ENCODE data around the gene ART1. TPM values are rescaled to one million over a fixed set of nuclear protein-coding genes. Genes with fewer than 3 reads are reported as not detected.

ART1 gene
- total and polyA plus RNA-seq, 4 donors = not detected

DNA sequence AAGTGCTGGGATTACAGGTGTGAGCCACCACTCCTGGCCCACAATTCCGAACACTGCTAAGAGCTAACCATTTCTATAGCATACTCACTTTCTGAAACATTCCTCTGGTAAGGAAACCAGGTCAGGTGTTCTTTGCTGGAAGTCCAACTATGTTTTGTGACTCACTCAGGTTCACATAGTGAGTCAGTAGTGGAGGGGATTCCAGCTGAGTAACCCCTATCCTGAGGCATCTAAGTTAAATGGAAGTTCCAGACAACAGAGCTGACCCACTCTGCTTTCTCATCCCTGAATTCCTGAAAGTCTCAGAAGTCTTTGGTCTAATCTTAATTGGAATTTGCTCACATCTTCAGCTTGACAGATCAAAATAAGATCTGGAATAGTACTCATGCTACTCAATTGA is 29.3 kb downstream of the ART1 start:
- Histone ChIP-seq H3K9ac (ENCODE audit: low read depth in 1 of 2, low read length in 2 of 2) (no peak overlapping the region), H3K27ac (ENCODE audit: low read depth in 1 of 2, low read length in 2 of 2) (no peak overlapping the region), H3K9me3 (ENCODE audit: control insufficient read depth in 4 of 4, low read length in 3 of 4) (no peaks in the 10 kb centered on the region), H3K4me3 (ENCODE audit: low read depth in 1 of 3, low read length in 3 of 3) (no peak overlapping the region), H3K4me1 (ENCODE audit: control insufficient read depth in 4 of 4, insufficient read depth in 4 of 4, low read length in 3 of 4) (no peaks in the 10 kb centered on the region), H3K27me3 (ENCODE audit: control insufficient read depth in 4 of 4, insufficient read depth in 4 of 4, low read length in 3 of 4) (no peaks in the 10 kb centered on the region), H3K36me3 (ENCODE audit: control insufficient read depth in 4 of 4, insufficient read depth in 3 of 4, low read depth in 1 of 4, low read length in 3 of 4) (peaks cover 8 to 79% (median 63%) of the 10 kb centered on the region in 4 donors)
- WGBS = 100% methylated on average over 1 of the region's 1 CpG
- no peak for DNase-seq (ENCODE audit: low spot score)
- TF ChIP-seq NR2F2 (IDR thresholded peaks at IDR 0.05) (no peak), HNF4G (IDR thresholded peaks at IDR 0.05) (no peak), EGR1 (IDR thresholded peaks at IDR 0.05; ENCODE audit: low read depth in 2 of 2) (no peak), YY1 (IDR thresholded peaks at IDR 0.05) (no peak), RAD21 (IDR thresholded peaks at IDR 0.05) (no peak), SP1 (IDR thresholded peaks at IDR 0.05) (no peak), JUND (IDR thresholded peaks at IDR 0.05) (no peak), RXRA (IDR thresholded peaks at IDR 0.05) (no peak), TAF1 (conservative IDR thresholded peaks at IDR 0.05) (no peak), FOXA2 (IDR thresholded peaks at IDR 0.05) (no peak), GABPA (IDR thresholded peaks at IDR 0.05 in 1 of 2, conservative IDR thresholded peaks at IDR 0.05 in 1 of 2) (no peak), HNF4A (conservative IDR thresholded peaks at IDR 0.05) (no peak), FOXA1 (IDR thresholded peaks at IDR 0.05) (no peak)
- TF ChIP-seq, protein P1, sequence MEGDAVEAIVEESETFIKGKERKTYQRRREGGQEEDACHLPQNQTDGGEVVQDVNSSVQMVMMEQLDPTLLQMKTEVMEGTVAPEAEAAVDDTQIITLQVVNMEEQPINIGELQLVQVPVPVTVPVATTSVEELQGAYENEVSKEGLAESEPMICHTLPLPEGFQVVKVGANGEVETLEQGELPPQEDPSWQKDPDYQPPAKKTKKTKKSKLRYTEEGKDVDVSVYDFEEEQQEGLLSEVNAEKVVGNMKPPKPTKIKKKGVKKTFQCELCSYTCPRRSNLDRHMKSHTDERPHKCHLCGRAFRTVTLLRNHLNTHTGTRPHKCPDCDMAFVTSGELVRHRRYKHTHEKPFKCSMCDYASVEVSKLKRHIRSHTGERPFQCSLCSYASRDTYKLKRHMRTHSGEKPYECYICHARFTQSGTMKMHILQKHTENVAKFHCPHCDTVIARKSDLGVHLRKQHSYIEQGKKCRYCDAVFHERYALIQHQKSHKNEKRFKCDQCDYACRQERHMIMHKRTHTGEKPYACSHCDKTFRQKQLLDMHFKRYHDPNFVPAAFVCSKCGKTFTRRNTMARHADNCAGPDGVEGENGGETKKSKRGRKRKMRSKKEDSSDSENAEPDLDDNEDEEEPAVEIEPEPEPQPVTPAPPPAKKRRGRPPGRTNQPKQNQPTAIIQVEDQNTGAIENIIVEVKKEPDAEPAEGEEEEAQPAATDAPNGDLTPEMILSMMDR (IDR thresholded peaks at IDR 0.05; ENCODE audit: low read depth, low read length, missing input control) = no peak
- TF ChIP-seq, protein P2, sequence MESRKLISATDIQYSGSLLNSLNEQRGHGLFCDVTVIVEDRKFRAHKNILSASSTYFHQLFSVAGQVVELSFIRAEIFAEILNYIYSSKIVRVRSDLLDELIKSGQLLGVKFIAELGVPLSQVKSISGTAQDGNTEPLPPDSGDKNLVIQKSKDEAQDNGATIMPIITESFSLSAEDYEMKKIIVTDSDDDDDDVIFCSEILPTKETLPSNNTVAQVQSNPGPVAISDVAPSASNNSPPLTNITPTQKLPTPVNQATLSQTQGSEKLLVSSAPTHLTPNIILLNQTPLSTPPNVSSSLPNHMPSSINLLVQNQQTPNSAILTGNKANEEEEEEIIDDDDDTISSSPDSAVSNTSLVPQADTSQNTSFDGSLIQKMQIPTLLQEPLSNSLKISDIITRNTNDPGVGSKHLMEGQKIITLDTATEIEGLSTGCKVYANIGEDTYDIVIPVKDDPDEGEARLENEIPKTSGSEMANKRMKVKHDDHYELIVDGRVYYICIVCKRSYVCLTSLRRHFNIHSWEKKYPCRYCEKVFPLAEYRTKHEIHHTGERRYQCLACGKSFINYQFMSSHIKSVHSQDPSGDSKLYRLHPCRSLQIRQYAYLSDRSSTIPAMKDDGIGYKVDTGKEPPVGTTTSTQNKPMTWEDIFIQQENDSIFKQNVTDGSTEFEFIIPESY (IDR thresholded peaks at IDR 0.05) = no peak
- TF ChIP-seq, protein P3, sequence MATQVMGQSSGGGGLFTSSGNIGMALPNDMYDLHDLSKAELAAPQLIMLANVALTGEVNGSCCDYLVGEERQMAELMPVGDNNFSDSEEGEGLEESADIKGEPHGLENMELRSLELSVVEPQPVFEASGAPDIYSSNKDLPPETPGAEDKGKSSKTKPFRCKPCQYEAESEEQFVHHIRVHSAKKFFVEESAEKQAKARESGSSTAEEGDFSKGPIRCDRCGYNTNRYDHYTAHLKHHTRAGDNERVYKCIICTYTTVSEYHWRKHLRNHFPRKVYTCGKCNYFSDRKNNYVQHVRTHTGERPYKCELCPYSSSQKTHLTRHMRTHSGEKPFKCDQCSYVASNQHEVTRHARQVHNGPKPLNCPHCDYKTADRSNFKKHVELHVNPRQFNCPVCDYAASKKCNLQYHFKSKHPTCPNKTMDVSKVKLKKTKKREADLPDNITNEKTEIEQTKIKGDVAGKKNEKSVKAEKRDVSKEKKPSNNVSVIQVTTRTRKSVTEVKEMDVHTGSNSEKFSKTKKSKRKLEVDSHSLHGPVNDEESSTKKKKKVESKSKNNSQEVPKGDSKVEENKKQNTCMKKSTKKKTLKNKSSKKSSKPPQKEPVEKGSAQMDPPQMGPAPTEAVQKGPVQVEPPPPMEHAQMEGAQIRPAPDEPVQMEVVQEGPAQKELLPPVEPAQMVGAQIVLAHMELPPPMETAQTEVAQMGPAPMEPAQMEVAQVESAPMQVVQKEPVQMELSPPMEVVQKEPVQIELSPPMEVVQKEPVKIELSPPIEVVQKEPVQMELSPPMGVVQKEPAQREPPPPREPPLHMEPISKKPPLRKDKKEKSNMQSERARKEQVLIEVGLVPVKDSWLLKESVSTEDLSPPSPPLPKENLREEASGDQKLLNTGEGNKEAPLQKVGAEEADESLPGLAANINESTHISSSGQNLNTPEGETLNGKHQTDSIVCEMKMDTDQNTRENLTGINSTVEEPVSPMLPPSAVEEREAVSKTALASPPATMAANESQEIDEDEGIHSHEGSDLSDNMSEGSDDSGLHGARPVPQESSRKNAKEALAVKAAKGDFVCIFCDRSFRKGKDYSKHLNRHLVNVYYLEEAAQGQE (IDR thresholded peaks at IDR 0.05) = no peak
- TF ChIP-seq, protein P4, sequence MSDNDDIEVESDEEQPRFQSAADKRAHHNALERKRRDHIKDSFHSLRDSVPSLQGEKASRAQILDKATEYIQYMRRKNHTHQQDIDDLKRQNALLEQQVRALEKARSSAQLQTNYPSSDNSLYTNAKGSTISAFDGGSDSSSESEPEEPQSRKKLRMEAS (IDR thresholded peaks at IDR 0.05) = no peak

DNA sequence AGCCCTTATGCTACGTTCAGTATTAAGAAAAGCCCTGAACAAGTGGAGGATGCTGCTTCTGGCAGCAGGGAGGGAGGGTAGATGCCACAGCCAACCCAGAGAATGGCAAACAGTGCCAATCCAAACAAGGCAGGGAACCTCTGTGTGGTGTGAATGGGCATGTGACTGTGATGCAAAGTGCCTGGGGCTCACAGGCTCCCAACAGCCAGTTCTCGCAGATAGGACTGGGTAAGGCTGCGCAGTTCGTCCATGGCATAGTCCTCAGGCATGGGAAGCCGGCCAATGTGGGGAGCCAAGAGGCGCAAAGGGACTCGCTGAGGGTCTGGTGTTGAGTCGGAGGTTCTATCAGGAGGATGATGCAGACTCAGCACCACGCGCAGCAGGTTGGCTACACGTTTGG is 31.0 kb downstream of the ART1 start:
- no peaks in the 10 kb centered on the region for H3K9me3 ChIP-seq (ENCODE audit: control insufficient read depth in 4 of 4, low read length in 3 of 4)
- no peak overlapping the region for H3K4me3 ChIP-seq (ENCODE audit: low read depth in 1 of 3, low read length in 3 of 3)
- DNase-seq (ENCODE audit: low spot score) = no peak
- no peak overlapping the region for H3K9ac ChIP-seq (ENCODE audit: low read depth in 1 of 2, low read length in 2 of 2)
- H3K27ac ChIP-seq (ENCODE audit: low read depth in 1 of 2, low read length in 2 of 2) = no peak overlapping the region
- H3K27me3 ChIP-seq (ENCODE audit: control insufficient read depth in 4 of 4, insufficient read depth in 4 of 4, low read length in 3 of 4) = no peaks in the 10 kb centered on the region
- peaks cover 11 to 87% (median 65%) of the 10 kb centered on the region in 4 donors for H3K36me3 ChIP-seq (ENCODE audit: control insufficient read depth in 4 of 4, insufficient read depth in 3 of 4, low read depth in 1 of 4, low read length in 3 of 4)
- no peaks in the 10 kb centered on the region for H3K4me1 ChIP-seq (ENCODE audit: control insufficient read depth in 4 of 4, insufficient read depth in 4 of 4, low read length in 3 of 4)
- WGBS = 97% methylated on average over 11 of the region's 11 CpGs
- TF ChIP-seq, protein P1 (IDR thresholded peaks at IDR 0.05; ENCODE audit: low read depth, low read length, missing input control) = no peak
- TF ChIP-seq GABPA (IDR thresholded peaks at IDR 0.05 in 1 of 2, conservative IDR thresholded peaks at IDR 0.05 in 1 of 2) = no peak
- TF ChIP-seq, protein P4 (IDR thresholded peaks at IDR 0.05) = no peak
- no peak for TF ChIP-seq NR2F2 (IDR thresholded peaks at IDR 0.05)
- no peak for TF ChIP-seq JUND (IDR thresholded peaks at IDR 0.05)
- no peak for TF ChIP-seq FOXA2 (IDR thresholded peaks at IDR 0.05)
- TF ChIP-seq, protein P5, sequence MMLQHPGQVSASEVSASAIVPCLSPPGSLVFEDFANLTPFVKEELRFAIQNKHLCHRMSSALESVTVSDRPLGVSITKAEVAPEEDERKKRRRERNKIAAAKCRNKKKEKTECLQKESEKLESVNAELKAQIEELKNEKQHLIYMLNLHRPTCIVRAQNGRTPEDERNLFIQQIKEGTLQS (IDR thresholded peaks at IDR 0.05) = no peak
- TF ChIP-seq, protein P2 (IDR thresholded peaks at IDR 0.05) = no peak
- no peak for TF ChIP-seq EGR1 (IDR thresholded peaks at IDR 0.05; ENCODE audit: low read depth in 2 of 2)
- no peak for TF ChIP-seq SP1 (IDR thresholded peaks at IDR 0.05)
- no peak for TF ChIP-seq YY1 (IDR thresholded peaks at IDR 0.05)
- TF ChIP-seq FOXA1 (IDR thresholded peaks at IDR 0.05) = no peak
- no peak for TF ChIP-seq HNF4A (conservative IDR thresholded peaks at IDR 0.05)
